GM12878 (cell line): ENCODE results near the gene SNRNP25. TPM values are rescaled to one million over a fixed set of nuclear protein-coding genes. Genes with fewer than 3 reads are reported as not detected.
A peak's percentile ranks its signal among the peaks of the same experiment; 100 is the strongest.

Experiments
- ATAC-seq: fragments of 200-7000 bp; cut with Tn5 transposase; 3 replicates; pipeline ENCODE4 v1.9.1; 2020; ENCODE audit warnings: mild to moderate bottlenecking, moderate library complexity
- BruUV-seq: library from RNA; stranded (reverse); fragments of 400-500 nt; replicated peaks from 2 replicates; lab custom pipeline; 2021; lab: Mats Ljungman, UMichigan
- CTCF ChIA-PET: fragments of 300-600 bp; sonication (Branson Sonifier 250); formaldehyde crosslinking; extraction: SDS; loops from one replicate; lab custom pipeline; 2021; ENCODE audit warnings: inconsistent platforms; lab: Yijun Ruan, JAX
- POLR2A ChIA-PET: fragments of 350-600 bp; formaldehyde crosslinking; extraction: SDS; loops from one replicate; lab custom pipeline; 2021; ENCODE audit warnings: inconsistent platforms; lab: Charles Lee
- RAD21 ChIA-PET: fragments of 300-600 bp; sonication (Branson Sonifier 250); formaldehyde crosslinking; loops from one replicate; lab custom pipeline; 2023; ENCODE audit warnings: antibody characterized with exemption; ENCODE audit not compliant: unreplicated experiment; lab: Charles Lee
- SMC1A ChIA-PET: fragments of 300-600 bp; sonication (Branson Sonifier 250); formaldehyde crosslinking; loops from one replicate; lab custom pipeline; 2023; ENCODE audit not compliant: unreplicated experiment, uncharacterized antibody; lab: Charles Lee
- DNase-seq: peaks from one replicate; pipeline ENCODE4 v3.0.0-alpha.2; 2011; ENCODE audit warnings: low read depth, low spot score
- FAIRE-seq: peaks from 3 replicates; lab custom pipeline; 2011; peaks lifted over from hg19 to GRCh38; lab: Jason Lieb, UNC
- H2AFZ ChIP-seq: 2 replicates; pipeline ENCODE4 v1.6.0; 2011; ENCODE audit warnings: low read depth, low read length, control low read depth; ENCODE audit not compliant: control insufficient read depth
- H3K27ac ChIP-seq: 2 replicates; pipeline ENCODE4 v1.5.1; 2011; ENCODE audit warnings: control low read depth; ENCODE audit not compliant: control insufficient read depth, insufficient read depth
- H3K27me3 ChIP-seq, 2 experiments: replicated peaks in 1 of 2; 2 replicates each; pipeline versions ENCODE4 v1.6.0 to v1.6.1; 2011; ENCODE audit warnings: low read length in 1 of 2; ENCODE audit not compliant: control insufficient read depth in 2 of 2, insufficient read depth in 2 of 2
- H3K36me3 ChIP-seq, 2 experiments: 2 replicates each; pipeline ENCODE4 v1.5.1; 2011; ENCODE audit warnings: low read length in 1 of 2; ENCODE audit not compliant: control insufficient read depth in 2 of 2, insufficient read depth in 2 of 2
- H3K4me1 ChIP-seq: 2 replicates; pipeline ENCODE4 v1.6.1; 2011; ENCODE audit warnings: mild to moderate bottlenecking, low read length, moderate library complexity, mixed read lengths; ENCODE audit not compliant: control insufficient read depth, insufficient read depth
- H3K4me2 ChIP-seq: 2 replicates; pipeline ENCODE4 v1.6.0; 2011; ENCODE audit warnings: control low read depth; ENCODE audit not compliant: control insufficient read depth, insufficient read depth
- H3K4me3 ChIP-seq: fragments of 200-600 bp; sonication (generic); 2 replicates; pipeline ENCODE4 v1.5.1; 2016
- H3K79me2 ChIP-seq: 2 replicates; pipeline ENCODE4 v1.6.0; 2011; ENCODE audit warnings: low read length; ENCODE audit not compliant: control insufficient read depth, insufficient read depth
- H3K9ac ChIP-seq: 2 replicates; pipeline ENCODE4 v1.8.0; 2011; ENCODE audit warnings: low read length, control low read depth, mixed read lengths; ENCODE audit not compliant: control insufficient read depth, insufficient read depth
- H3K9me3 ChIP-seq: replicated peaks from 3 replicates; pipeline ENCODE4 v1.5.1; 2011; ENCODE audit warnings: mild to moderate bottlenecking, low read length; ENCODE audit not compliant: control insufficient read depth, insufficient read depth
- H4K20me1 ChIP-seq: 2 replicates; pipeline ENCODE4 v1.6.0; 2011; ENCODE audit not compliant: control insufficient read depth, insufficient read depth
- ATF7 ChIP-seq: fragments of 450-650 bp; IDR thresholded peaks from 2 replicates; pipeline ENCODE4 v1.6.1; 2016; ENCODE audit warnings: low read depth, mild to moderate bottlenecking
- EED ChIP-seq: sonication (generic); IDR thresholded peaks from 2 replicates; pipeline ENCODE4 v1.6.1; 2016; ENCODE audit warnings: antibody characterized with exemption, low read depth
- EZH2 ChIP-seq: IDR thresholded peaks from 2 replicates; pipeline ENCODE4 v1.6.1; 2012; ENCODE audit warnings: low read depth, mild to moderate bottlenecking, control low read depth, inconsistent platforms, low read length, borderline replicate concordance; ENCODE audit not compliant: control insufficient read depth
- GABPA ChIP-seq: IDR thresholded peaks from 2 replicates; pipeline ENCODE4 v1.6.1; 2014; ENCODE audit warnings: antibody characterized with exemption, low read depth, mild to moderate bottlenecking, inconsistent platforms
- IKZF1 ChIP-seq: fragments of 450-650 bp; conservative IDR thresholded peaks from 2 replicates; pipeline ENCODE4 v1.6.1; 2017; ENCODE audit warnings: antibody characterized with exemption, mild to moderate bottlenecking
- MEF2A ChIP-seq: IDR thresholded peaks from 2 replicates; pipeline ENCODE4 v1.6.1; 2011; ENCODE audit warnings: low read depth, mild to moderate bottlenecking, low read length, moderate library complexity; ENCODE audit not compliant: insufficient read depth
- WGBS: methylation state at CpG from one replicate; pipeline ENCODE4 v1.1.6; 2016; ENCODE audit warnings: low lambda C conversion rate; ENCODE audit not compliant: insufficient replicate concordance, insufficient coverage; ENCODE audit errors: missing lambda C conversion rate; 5-methylcytosine and 5-hydroxymethylcytosine counted together
- in situ Hi-C: fragments of 300-500 bp; cut with MboI; formaldehyde crosslinking; loops from 9 replicates; pipeline ENCODE4 v1.14.3; 2018; ENCODE audit warnings: mixed read lengths
- intact Hi-C: fragments of 100-400 bp; cut with micrococcal nuclease; formaldehyde crosslinking; loops from one replicate; pipeline ENCODE4 v1.14.2; 2022; ENCODE audit not compliant: unreplicated experiment
- polyA plus RNA-seq, 11 experiments: library from polyadenylated mRNA; depleted of rRNA in 4 of 11; unstranded in 6 of 11; stranded (reverse) in 5 of 11; fragments of >200 nt; fragmentation: Nextera tagmentation in 4 of 11; fragmentation: Illumina TruSeq in 1 of 11; extraction: Ambion mirVana in 4 of 11; extraction: Trizol in 1 of 11; gene quantifications; 1 replicate in 1 of 11; 2 replicates in 10 of 11; pipeline versions ENCODE4 v1.2.1 to v1.2.3, GENCODE V29; 2011 to 2016; ENCODE audit warnings: inconsistent platforms in 2 of 11, missing spikeins in 2 of 11, low read depth in 1 of 11
- total RNA-seq, 4 experiments: library from RNA; depleted of rRNA in 3 of 4; stranded (reverse); fragments of >200 nt in 3 of 4; fragmentation: Illumina TruSeq in 1 of 4; extraction: Trizol in 1 of 4; gene quantifications; 2 replicates each; pipeline versions ENCODE4 v1.2.1 to v1.2.3, GENCODE V29; 2013 to 2021

Gene SNRNP25
- total and polyA plus RNA-seq, 10 of the 15 experiments (the other 5 are each of a cell fraction or from before 2014, with no cell fraction given) = 40.9 to 138 (median 67.2) TPM

- ATAC-seq = no peak
- ChIA-PET RAD21 (no interaction called here), SMC1A (no interaction called here), CTCF (interaction anchor here (1.0 kb wide), 1 partner anchor 12 kb away, joined by 3 read pairs; no protein-coding TSS in a partner anchor), POLR2A (interaction anchor here (0.7 kb wide), 1 partner anchor 177 kb away, joined by 3 read pairs; no protein-coding TSS in a partner anchor)
- in situ Hi-C loops = no loop called here
- no peak for TF ChIP-seq IKZF1
- 0 out of 2 replicates have a peak, but pooled peaks have one; percentile 33 for TF ChIP-seq MEF2A
- no peak for TF ChIP-seq GABPA
- TF ChIP-seq EED = no peak
- no peak for TF ChIP-seq EZH2
- peak; percentile 57 for TF ChIP-seq ATF7
- Histone ChIP-seq H3K9me3 (no peaks in the 10 kb centered on the region; the same call in 2 of the 3 replicates), H2AFZ (no peak overlapping the region), H3K4me1 (no peaks in the 10 kb centered on the region), H3K9ac (no peak overlapping the region), H4K20me1 (no peaks in the 10 kb centered on the region), H3K27ac (no peak overlapping the region), H3K79me2 (peaks cover 48% of the 10 kb centered on the region), H3K4me3 (peak overlapping the region; percentile 54; the same call in 1 of the 2 replicates), H3K4me2 (peak overlapping the region; percentile 67), H3K36me3 (peaks cover 4 to 5% of the 10 kb centered on the region in 2 experiments), H3K27me3 (no peaks in the 10 kb centered on the region)
- BruUV-seq = TSS peak; percentile 79
- WGBS = 88% methylated on average over 15 of the region's 15 CpGs
- intact Hi-C loops = no loop called here
- no peak for FAIRE-seq
- no peak for DNase-seq
Measured at GRCh38 chr16:50769-51591, 2.6 kb upstream of the SNRNP25 start.
